A673 (cell line): Measurements from ENCODE around the gene MED13. TPM values are rescaled to one million over a fixed set of nuclear protein-coding genes. Genes with fewer than 3 reads are reported as not detected.

ENCODE experiments used
- BruUV-seq: library from RNA; stranded (reverse); fragments of 400-500 nt; replicated peaks from 2 replicates; lab custom pipeline; 2021; lab: Mats Ljungman, UMichigan
- CTCF ChIA-PET: fragments of 300-600 bp; sonication (Branson Sonifier 250); formaldehyde crosslinking; loops from one replicate; lab custom pipeline; 2022; ENCODE audit warnings: antibody characterized with exemption; lab: Charles Lee
- POLR2A ChIA-PET: fragments of 300-600 bp; sonication (Branson Sonifier 250); formaldehyde crosslinking; loops from one replicate; lab custom pipeline; 2022; ENCODE audit warnings: antibody characterized with exemption; ENCODE audit not compliant: low non-redundant PET; lab: Charles Lee
- DNase-seq: peaks from one replicate; pipeline ENCODE4 v3.0.0-alpha.2; 2015; ENCODE audit warnings: low spot score
- H3K27ac ChIP-seq: fragments of 200-600 bp; sonication (generic); 2 replicates; pipeline ENCODE4 v1.5.1; 2016; ENCODE audit warnings: mixed run types, low read depth, mild to moderate bottlenecking, mixed read lengths, antibody characterized with exemption, low read length; ENCODE audit not compliant: poor library complexity, severe bottlenecking
- H3K27me3 ChIP-seq: fragments of 200-600 bp; sonication (generic); replicated peaks from 2 replicates; pipeline ENCODE4 v1.6.1; 2017; ENCODE audit warnings: mixed run types, low read depth, mild to moderate bottlenecking, mixed read lengths, antibody characterized with exemption, low read length; ENCODE audit not compliant: insufficient read depth, poor library complexity
- H3K36me3 ChIP-seq: fragments of 200-600 bp; sonication (generic); 2 replicates; pipeline ENCODE4 v1.6.1; 2016; ENCODE audit warnings: mixed run types, mild to moderate bottlenecking, mixed read lengths, antibody characterized with exemption, low read length; ENCODE audit not compliant: insufficient read depth, poor library complexity, severe bottlenecking
- H3K4me1 ChIP-seq: fragments of 200-600 bp; sonication (generic); 2 replicates; pipeline ENCODE4 v1.6.1; 2017; ENCODE audit warnings: mixed run types, mild to moderate bottlenecking, mixed read lengths, antibody characterized with exemption, low read length; ENCODE audit not compliant: insufficient read depth, poor library complexity, severe bottlenecking
- H3K4me3 ChIP-seq: fragments of 200-600 bp; sonication (generic); 2 replicates; pipeline ENCODE4 v1.5.1; 2016; ENCODE audit warnings: low read depth, mixed run types, mild to moderate bottlenecking, mixed read lengths, low read length; ENCODE audit not compliant: poor library complexity, severe bottlenecking
- H3K9me3 ChIP-seq: fragments of 200-600 bp; sonication (generic); 2 replicates; pipeline ENCODE4 v1.6.1; 2016; ENCODE audit warnings: mixed run types, low read depth, mild to moderate bottlenecking, mixed read lengths, antibody characterized with exemption, low read length; ENCODE audit not compliant: poor library complexity, severe bottlenecking
- CTCF ChIP-seq: fragments of 300-800, 200-600 bp; sonication (generic); conservative IDR thresholded peaks from 2 replicates; pipeline ENCODE4 v1.5.1; 2017; ENCODE audit warnings: low read depth, mild to moderate bottlenecking, antibody characterized with exemption, low read length, moderate library complexity, mixed read lengths
- EZH2 ChIP-seq: fragments of 200-600 bp; sonication (generic); IDR thresholded peaks from 2 replicates; pipeline ENCODE4 v1.6.1; 2017; ENCODE audit warnings: borderline replicate concordance, low read depth, mild to moderate bottlenecking, mixed read lengths, antibody characterized with exemption, low read length; ENCODE audit not compliant: poor library complexity, severe bottlenecking
- intact Hi-C: fragments of 100-400 bp; cut with micrococcal nuclease; formaldehyde crosslinking; loops from one replicate; pipeline ENCODE4 v1.10.0; 2022; ENCODE audit not compliant: unreplicated experiment
- total RNA-seq: library from RNA; stranded (reverse); gene quantifications from 2 replicates; pipeline ENCODE4 v1.2.3, GENCODE V29; 2021

The MED13 gene
- total RNA-seq, 1 experiment from 2014 or later: 65.0 TPM

GRCh38 chr17:61966191-61966590 lies 98.9 kb downstream of the MED13 start:
- Histone ChIP-seq H3K27me3 (no peaks in the 10 kb centered on the region), H3K36me3 (peaks cover 60% of the 10 kb centered on the region), H3K4me3 (no peak overlapping the region), H3K4me1 (no peaks in the 10 kb centered on the region), H3K27ac (no peak overlapping the region), H3K9me3 (no peaks in the 10 kb centered on the region)
- ChIA-PET POLR2A (no interaction called here), CTCF (no interaction called here)
- intact Hi-C loops: no loop called here
- no peak for DNase-seq
- BruUV-seq: no TSS peak
- TF ChIP-seq EZH2: no peak
- no peak for TF ChIP-seq CTCF

DNA sequence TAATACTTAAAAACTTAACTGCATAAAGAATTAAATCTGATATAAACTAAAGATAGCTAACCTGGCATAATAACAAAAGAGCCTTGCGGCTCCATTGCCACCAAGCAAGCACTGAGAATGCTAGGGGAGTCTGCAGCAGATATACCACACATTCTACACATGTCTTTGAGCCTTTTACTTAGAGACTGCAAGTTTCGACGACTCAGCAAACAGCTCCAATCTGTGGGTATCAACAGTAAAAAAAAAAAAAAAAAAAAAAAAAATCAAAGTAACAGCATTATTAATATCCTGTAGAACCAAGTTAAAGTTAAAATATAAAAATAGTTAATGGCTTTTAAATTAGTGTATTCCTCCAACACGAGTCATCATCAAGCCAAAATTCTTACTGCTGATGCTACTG lies 109.5 kb downstream of the MED13 start:
- POLR2A ChIA-PET: no interaction called here
- Histone ChIP-seq H3K27me3 (no peaks in the 10 kb centered on the region), H3K4me1 (no peaks in the 10 kb centered on the region), H3K9me3 (no peaks in the 10 kb centered on the region), H3K4me3 (no peak overlapping the region), H3K27ac (no peak overlapping the region), H3K36me3 (peaks cover 76% of the 10 kb centered on the region)
- DNase-seq: no peak
- no peak for TF ChIP-seq CTCF
- TF ChIP-seq EZH2: no peak
- BruUV-seq: no TSS peak
- intact Hi-C loops: no loop called here
- CTCF ChIA-PET: interaction anchor here (0.6 kb wide), 1 partner anchor 347 kb away, joined by 5 read pairs; no protein-coding TSS in a partner anchor

GRCh38 chr17:61947367-61948078 lies 117.6 kb downstream of the MED13 start:
- Histone ChIP-seq H3K36me3 (peaks cover 78% of the 10 kb centered on the region), H3K27me3 (no peaks in the 10 kb centered on the region), H3K27ac (no peak overlapping the region), H3K9me3 (no peaks in the 10 kb centered on the region), H3K4me3 (no peak overlapping the region), H3K4me1 (no peaks in the 10 kb centered on the region)
- ChIA-PET CTCF (interaction anchor here (0.6 kb wide), 1 partner anchor 12 kb away, joined by 7 read pairs; no protein-coding TSS in a partner anchor), POLR2A (no interaction called here)
- BruUV-seq: no TSS peak
- TF ChIP-seq CTCF (no peak), EZH2 (no peak)
- no peak for DNase-seq
- intact Hi-C loops: no loop called here
